HG02763 (cell line): ENCODE data around the gene HBA2.
"Not testable (repeated sequence)": the region's sequence is repeated elsewhere in the genome, so short reads cannot be mapped to it uniquely, and the experiment has no call there.

ENCODE experiments used
- ATAC-seq: cut with Tn5 transposase; IDR thresholded peaks from one replicate; pipeline ENCODE4 v1.9.1; 2021; ENCODE audit warnings: mild to moderate bottlenecking, moderate library complexity; ENCODE audit not compliant: unreplicated experiment

HBA2 gene

DNA sequence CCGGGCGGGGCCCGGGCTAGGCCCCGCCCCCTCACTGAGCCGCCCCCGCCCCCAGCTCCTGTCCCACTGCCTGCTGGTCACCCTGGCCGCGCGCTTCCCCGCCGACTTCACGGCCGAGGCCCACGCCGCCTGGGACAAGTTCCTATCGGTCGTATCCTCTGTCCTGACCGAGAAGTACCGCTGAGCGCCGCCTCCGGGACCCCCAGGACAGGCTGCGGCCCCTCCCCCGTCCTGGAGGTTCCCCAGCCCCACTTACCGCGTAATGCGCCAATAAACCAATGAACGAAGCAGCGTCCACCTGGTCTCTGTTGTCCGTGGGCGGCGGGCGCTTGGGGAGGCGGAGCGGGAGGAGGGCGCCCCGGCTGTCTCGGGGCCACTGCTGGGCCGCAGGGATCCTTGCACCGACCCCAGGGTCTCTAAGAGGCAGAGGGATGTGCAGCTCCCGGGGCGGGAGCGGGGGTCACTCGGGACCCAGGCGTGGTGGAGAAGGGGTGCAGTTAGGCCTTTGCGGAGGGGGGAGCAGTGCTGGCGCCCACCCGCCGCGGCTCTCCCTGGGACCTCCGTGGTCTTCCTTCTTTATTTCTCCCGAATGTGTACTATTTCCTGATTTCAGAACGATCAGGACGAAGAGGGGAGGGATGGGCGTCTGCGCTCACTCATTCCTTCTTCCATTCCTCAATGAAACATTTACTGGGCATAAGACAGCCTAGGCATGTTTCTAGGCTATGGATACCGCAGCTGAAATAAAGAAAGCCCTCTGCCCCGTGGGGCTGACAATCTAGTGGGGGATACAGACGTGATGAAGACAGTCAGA, 18.3 kb upstream of the HBA2 start:
- no peak for ATAC-seq

DNA sequence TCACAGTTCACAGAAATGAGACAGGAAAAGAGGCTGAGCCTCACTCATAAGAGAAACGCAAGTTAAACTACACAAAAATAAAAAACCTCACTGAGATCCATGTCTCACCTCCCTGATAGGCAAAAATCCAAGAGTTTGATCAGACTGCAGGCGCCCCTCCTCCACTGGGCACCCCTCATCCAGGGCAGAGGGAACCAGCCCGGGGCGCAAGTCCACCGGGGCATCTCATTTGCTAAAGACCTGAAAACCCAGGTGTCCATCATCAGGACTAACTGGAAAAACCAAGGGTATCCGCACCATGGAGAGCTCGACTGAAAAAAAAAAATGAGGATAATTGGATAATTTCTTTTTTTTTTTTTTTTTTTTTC, 17.7 kb upstream of the HBA2 start:
- ATAC-seq, result no peak

DNA sequence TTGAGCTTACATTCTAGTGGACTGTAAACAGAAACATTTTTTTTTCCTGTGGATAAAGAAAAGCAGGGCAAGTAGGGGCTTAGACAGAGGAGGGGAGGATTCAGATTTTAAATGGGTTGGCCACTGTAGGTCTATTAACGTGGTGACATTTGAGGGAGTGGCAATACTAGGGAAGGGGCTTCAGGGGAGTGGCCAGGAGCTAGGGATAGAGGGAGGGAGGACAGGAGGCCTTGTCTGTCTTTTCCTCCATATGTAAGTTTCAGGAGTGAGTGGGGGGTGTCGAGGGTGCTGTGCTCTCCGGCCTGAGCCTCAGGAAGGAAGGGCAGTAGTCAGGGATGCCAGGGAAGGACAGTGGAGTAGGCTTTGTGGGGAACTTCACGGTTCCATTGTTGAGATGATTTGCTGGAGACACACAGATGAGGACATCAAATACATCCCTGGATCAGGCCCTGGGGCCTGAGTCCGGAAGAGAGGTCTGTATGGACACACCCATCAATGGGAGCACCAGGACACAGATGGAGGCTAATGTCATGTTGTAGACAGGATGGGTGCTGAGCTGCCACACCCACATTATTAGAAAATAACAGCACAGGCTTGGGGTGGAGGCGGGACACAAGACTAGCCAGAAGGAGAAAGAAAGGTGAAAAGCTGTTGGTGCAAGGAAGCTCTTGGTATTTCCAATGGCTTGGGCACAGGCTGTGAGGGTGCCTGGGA, 13.4 kb upstream of the HBA2 start:
- no peak for ATAC-seq

DNA sequence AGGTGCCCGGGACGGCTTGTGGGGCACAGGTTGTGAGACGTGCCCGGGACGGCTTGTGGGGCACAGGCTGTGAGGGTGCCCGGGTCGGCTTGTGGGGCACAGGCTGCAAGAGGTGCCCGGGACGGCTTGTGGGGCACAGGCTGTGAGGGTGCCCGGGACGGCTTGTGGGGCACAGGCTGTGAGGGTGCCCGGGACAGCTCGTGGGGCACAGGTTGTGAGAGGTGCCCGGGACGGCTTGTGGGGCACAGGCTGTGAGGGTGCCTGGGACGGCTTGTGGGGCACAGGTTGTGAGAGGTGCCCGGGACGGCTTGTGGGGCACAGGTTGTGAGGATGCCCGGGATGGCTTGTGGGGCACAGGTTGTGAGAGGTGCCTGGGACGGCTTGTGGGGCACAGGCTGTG, 12.4 kb upstream of the HBA2 start:
- not testable (repeated sequence) for ATAC-seq

DNA sequence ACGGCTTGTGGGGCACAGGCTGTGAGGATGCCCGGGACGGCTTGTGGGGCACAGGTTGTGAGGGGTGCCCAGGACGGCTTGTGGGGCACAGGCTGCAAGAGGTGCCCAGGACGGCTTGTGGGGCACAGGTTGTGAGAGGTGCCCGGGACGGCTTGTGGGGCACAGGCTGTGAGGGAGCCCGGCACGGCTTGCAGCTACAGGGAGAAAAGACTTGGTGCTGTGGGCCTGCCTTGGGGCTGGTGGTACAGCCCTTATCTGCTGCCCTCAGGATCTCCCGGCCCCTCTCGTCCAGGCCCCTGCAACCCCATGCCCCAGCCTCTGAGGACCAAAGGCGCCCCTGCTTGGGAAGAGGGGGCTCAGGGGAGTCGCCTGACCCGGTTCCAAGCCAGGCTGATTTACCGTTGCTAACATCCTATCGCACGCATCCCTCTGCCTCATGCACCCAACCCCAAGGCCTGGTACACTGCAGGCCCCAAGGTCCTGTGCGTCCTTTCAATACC, 11.9 kb upstream of the HBA2 start:
- ATAC-seq, result no peak

DNA sequence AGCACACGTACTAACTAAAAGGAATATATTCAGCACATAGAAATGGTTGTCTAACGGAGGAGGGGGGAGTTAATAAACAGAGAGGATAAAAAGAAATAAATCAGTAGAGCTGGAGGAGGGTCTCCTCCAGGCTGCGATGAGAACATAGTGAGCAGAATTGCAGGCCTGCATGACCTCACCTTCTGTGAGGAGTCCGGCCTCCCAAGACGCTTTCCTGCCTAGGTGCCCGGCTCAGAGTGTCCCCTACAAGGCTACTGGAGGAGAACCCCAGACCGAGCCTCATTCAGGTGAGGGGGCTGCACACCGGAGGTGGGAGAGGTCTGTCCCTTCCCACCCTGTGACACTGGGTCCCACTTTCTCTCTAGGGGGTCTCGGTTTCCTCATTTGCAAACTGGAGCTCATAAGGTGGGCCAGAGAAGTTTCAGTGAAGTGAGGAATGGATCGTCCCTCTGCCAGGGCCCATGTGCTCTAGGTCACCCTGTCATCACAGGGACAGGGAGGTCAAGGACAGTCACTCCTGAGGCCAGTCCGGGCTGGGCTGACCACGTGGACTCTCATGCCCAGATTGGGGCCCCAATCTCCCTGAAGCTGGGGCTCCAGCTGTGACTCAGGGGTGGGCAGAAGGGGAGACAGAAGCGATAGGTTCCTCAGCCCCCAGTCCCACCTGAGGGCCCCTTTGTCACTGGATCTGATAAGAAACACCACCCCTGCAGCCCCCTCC, 10.2 kb upstream of the HBA2 start:
- ATAC-seq, result no peak

DNA sequence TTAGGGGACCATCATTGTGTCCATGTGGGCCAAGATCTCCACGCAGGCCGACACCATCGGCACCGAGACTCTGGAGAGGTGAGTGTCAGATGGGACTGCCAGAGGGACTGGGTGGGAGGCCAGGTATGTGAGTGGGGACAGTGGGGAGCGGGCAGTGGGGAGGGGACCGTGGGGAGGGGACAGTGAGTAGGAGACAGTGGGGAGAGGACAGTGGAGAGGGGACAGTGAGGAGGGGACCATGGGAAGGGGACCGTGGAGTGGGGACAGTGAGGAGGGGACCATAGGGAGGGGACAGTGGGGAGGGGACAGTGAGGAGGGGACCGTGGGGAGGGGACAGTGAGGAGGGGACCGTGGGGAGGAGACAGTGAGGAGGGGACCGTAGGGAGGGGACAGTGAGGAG, 9.5 kb upstream of the HBA2 start:
- not testable (repeated sequence) for ATAC-seq

DNA sequence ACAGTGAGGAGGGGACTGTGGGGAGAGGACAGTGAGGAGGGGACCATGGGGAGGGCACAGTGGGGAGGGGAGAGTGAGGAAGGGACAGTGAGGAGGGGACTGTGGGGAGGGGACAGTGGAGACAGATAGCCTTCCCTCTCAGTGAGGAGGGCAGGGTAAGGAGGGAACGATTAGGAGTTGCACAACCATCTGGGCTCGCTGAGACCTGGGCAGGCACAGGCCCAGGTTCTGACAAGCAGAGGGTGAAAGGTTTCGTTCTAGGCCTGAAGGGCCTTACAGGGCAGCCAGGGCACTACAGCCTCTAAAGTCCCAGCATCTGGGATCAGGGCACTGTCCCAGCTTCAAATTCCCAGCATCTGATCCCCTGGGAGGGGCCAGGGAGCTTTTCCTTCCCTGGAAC, 9.0 kb upstream of the HBA2 start:
- ATAC-seq, result not testable (repeated sequence)

DNA sequence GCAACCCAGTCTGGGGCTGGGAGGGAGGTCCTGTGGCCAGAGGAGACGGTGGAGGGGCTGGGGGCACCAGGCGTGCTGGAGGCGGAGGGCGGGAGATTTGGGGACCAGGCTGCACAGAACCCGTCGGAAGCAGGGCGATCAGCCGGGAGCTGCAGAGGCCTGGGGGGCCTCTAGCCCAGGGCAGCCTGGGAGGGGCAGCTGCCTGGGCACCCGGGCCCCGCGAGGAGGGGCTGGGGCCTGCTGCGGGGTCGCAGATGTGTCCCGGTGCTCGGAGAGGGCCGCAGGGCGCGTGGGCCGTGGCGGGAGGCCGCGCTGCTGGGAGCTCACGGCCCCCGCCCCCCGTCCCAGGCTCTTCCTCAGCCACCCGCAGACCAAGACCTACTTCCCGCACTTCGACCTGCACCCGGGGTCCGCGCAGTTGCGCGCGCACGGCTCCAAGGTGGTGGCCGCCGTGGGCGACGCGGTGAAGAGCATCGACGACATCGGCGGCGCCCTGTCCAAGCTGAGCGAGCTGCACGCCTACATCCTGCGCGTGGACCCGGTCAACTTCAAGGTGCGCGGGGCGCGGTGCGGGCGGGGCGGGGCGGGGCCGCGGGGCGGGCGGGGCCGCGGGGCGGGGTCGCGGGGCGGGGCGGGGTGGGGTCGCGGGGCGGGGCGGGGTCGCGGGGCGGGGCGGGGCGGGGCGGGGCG, 8.4 kb upstream of the HBA2 start:
- ATAC-seq, result not testable (repeated sequence)

DNA sequence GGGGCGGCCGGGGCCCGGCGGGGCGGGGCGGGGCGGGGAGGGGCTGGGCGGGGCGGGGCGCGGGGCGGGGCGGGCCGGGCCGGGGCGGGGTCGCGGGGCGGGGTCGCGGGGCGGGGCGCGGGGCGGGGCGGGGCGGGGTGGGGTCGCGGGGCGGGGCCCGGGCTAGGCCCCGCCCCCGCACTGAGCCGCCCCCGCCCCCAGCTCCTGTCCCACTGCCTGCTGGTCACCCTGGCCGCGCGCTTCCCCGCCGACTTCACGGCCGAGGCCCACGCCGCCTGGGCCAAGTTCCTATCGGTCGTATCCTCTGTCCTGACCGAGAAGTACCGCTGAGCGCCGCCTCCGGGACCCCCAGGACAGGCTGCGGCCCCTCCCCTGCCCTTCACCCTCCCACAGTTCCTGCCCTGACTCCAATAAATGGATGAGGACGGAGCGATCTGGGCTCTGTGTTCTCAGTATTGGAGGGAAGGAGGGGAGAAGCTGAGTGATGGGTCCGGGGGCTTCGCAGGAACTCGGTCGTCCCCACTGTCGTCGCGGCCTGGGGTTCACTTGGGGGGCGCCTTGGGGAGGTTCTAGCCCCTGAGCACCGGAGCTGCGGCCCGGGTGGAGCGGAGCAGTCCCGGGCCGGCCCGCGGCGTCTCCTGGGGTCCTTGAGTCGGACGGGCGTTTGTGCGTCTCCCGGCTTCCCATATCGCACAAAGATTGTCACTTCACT, 7.7 kb upstream of the HBA2 start:
- no peak for ATAC-seq

DNA sequence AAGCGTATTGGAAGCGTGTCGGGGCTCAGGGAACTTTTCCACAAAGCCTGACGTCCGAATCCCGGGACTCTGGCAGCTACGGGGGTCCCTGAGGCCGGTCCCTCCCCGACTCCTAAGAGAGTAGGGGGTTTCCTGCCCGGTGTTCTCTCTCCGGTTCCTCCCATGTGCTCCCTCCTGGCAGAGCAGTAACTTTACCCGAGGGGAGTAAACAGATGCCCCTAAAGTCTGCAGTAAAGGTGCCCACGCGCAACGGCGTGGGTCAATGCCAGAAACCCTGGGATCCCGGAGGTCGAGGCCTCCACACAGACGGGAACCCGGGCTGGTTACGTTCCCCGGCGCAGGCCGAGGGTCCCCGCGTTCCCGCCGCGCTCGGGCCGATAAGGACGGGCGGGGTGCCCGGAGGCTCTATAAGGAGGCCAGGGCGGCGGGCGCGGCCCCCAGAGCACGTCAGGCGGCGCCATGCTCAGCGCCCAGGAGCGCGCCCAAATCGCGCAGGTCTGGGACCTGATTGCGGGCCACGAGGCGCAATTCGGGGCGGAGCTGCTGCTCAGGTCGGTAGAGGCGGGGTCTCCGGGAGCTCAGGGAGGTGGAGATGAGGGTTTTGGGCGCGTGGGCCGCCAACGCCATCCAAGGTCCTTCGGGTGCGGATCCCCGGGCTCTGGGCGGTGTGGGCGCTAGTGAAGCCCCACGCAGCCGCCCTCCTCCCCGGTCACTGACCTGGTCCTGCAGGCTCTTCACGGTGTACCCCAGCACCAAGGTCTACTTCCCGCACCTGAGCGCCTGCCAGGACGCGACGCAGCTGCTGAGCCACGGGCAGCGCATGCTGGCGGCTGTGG, 6.9 kb upstream of the HBA2 start, which contains the start of gene HBM:
HBM (plus strand) TSS at position 440 of the 836 bp plus-strand sequence; CDS start at position 460, 20 bp downstream.
- no peak for ATAC-seq

DNA sequence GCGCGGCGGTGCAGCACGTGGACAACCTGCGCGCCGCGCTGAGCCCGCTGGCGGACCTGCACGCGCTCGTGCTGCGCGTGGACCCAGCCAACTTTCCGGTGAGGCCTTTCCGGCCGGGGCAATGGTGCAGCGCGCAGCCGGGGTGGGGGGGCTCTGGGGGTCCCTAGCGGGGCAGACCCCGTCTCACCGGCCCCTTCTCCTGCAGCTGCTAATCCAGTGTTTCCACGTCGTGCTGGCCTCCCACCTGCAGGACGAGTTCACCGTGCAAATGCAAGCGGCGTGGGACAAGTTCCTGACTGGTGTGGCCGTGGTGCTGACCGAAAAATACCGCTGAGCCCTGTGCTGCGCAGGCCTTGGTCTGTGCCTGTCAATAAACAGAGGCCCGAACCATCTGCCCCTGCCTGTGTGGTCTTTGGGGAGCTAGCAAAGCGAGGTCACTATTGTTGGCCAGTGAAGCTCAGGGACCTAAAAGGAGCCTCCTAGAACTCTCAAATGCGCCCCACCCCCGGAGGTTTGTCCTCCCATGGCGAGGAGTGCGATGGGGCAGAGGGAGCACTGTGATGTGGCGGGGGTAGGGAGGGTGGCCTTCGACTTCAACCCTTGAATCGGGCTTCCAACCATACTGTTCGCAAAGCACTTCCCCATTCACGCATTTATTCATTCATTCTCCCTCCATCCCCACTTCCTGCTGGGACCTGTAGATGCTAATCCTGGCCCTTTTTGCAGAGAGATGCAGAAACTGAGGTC, 6.1 kb upstream of the HBA2 start:
- no peak for ATAC-seq

DNA sequence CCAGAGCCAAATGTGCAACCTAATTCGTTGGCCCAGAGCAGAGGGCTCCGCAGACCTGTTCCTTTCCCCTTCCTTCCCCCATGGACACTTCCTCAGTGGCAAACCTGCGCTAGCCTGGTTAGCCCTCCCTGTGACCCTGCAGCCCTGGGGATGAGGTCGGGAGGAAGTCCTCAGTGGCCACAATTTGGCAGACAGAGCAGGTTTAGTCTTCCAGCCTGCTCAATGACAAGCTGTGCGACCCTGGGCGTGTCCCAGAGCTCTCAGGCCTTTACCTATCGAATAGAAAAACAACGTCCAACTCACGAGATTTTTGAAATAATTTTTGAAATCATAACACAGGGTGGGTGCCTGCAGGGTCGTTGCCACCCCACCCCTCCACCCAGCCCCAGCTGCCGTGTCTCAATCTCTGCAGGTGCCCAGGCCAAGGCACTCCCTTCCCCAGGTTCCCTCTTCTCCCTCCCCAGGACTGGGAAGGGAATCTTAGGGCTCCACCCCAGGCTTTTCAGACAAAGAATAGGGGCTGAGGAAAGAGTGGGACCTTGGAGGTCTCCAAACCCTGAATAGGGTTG, 5.5 kb upstream of the HBA2 start:
- no peak for ATAC-seq

DNA sequence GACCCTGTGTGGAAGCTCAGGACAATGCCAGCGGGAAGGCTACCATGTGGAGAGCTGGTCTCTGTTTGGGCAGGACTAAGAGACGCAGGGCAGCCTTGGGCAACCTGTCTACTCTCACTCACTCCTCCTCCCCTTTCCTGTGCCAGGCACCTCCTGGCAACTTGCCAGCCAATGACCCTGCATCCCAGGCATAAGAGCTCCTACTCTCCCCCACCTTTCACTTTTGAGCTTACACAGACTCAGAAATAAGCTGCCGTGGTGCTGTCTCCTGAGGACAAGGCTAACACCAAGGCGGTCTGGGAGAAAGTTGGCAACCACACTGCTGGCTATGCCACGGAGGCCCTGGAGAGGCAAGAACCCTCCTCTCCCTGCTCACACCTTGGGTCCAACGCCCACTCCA, 4.3 kb upstream of the HBA2 start:
- no peak for ATAC-seq

DNA sequence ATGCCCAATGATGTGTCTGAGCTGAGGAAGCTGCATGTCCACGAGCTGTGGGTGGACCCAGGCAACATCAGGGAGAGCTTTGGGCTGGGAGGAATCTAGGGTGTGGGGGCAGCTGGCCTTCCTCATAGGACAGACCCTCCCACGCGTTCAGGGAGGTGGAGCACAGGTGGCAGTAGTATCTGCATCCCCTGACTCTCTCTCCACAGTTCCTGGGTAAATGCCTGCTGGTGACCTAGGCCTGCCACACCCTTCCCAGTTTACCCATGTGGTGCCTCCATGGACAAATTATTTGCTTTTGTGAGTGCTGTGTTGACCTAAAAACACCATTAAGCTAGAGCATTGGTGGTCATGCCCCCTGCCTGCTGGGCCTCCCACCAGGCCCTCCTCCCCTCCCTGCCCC, 3.7 kb upstream of the HBA2 start:
- ATAC-seq, result no peak

DNA sequence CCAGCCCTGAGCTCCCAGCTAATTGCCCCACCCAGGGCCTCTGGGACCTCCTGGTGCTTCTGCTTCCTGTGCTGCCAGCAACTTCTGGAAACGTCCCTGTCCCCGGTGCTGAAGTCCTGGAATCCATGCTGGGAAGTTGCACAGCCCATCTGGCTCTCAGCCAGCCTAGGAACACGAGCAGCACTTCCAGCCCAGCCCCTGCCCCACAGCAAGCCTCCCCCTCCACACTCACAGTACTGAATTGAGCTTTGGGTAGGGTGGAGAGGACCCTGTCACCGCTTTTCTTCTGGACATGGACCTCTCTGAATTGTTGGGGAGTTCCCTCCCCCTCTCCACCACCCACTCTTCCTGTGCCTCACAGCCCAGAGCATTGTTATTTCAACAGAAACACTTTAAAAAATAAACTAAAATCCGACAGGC, 2.6 kb upstream of the HBA2 start:
- not testable (repeated sequence) for ATAC-seq

DNA sequence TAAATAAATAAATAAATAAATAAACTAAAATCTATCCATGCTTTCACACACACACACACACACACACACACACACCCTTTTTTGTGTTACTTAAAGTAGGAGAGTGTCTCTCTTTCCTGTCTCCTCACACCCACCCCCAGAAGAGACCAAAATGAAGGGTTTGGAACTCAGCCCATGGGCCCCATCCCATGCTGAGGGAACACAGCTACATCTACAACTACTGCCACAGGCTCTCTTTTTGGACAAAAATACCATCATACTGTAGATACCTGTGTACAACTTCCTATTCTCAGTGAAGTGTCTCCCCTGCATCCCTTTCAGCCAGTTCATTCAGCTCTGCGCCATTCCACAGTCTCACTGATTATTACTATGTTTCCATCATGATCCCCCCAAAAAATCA, 1.9 kb upstream of the HBA2 start:
- no peak for ATAC-seq

DNA sequence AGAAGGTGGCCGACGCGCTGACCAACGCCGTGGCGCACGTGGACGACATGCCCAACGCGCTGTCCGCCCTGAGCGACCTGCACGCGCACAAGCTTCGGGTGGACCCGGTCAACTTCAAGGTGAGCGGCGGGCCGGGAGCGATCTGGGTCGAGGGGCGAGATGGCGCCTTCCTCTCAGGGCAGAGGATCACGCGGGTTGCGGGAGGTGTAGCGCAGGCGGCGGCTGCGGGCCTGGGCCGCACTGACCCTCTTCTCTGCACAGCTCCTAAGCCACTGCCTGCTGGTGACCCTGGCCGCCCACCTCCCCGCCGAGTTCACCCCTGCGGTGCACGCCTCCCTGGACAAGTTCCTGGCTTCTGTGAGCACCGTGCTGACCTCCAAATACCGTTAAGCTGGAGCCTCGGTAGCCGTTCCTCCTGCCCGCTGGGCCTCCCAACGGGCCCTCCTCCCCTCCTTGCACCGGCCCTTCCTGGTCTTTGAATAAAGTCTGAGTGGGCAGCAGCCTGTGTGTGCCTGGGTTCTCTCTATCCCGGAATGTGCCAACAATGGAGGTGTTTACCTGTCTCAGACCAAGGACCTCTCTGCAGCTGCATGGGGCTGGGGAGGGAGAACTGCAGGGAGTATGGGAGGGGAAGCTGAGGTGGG, 657 bp downstream of the HBA2 start:
- not testable (repeated sequence) for ATAC-seq
